ENCODE measurements around the gene CCL18.
"Not testable (repeated sequence)": the region's sequence is repeated elsewhere in the genome, so short reads cannot be mapped to it uniquely, and the experiment has no call there.

CCL18 gene

DNA sequence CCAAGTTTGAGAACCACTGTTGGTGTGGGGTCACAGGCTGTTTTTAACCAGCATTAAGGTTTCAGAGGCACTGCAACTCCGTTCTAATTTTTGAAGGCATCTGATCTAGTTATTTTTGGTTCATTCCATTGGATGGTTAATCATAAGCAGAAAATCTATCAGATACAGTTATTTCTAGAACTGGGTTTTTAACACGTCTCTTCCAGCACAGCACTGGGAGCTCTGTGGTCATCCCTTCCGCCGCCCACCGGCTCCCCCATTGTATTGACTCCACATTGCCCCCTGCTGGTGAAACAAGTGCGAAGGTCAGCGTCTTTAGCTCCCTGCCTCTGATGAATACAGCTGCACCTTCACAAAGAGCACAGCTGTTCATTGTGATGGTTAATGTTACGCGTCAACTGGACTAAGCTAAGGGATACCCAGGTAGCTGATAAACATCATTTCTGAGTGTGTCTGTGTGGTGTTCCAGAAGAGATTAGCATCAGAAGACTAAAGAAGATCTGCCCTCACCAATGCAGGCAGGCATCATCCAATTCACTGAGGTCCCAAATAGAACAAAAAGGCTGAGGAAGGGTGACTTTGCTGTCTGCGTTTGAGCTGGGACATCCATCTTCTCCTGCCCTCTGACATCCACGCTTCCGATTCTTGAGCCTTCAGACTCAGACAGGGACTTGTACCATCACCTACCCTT is 8.5 kb downstream of the CCL18 start:
- no peak for DNase-seq

DNA sequence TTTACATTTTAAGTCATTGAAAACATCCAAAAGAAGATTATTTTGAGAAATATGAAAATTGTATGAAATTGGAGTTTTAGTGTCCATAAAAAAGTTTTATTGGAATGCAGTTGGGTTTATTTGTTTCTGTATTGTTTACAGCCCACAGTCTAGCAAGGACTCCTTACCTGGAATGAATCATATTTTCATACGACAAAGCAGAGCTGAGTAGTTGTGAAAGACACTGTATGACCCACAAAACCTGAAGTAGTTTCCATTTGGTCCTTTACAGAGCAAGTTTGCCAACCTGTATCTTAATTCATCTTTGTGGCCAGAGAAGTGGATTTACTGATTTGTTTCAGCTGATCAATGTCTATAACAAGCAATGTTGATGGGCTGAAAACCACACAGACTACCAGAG is 10.3 kb downstream of the CCL18 start:
- no peak for DNase-seq

DNA sequence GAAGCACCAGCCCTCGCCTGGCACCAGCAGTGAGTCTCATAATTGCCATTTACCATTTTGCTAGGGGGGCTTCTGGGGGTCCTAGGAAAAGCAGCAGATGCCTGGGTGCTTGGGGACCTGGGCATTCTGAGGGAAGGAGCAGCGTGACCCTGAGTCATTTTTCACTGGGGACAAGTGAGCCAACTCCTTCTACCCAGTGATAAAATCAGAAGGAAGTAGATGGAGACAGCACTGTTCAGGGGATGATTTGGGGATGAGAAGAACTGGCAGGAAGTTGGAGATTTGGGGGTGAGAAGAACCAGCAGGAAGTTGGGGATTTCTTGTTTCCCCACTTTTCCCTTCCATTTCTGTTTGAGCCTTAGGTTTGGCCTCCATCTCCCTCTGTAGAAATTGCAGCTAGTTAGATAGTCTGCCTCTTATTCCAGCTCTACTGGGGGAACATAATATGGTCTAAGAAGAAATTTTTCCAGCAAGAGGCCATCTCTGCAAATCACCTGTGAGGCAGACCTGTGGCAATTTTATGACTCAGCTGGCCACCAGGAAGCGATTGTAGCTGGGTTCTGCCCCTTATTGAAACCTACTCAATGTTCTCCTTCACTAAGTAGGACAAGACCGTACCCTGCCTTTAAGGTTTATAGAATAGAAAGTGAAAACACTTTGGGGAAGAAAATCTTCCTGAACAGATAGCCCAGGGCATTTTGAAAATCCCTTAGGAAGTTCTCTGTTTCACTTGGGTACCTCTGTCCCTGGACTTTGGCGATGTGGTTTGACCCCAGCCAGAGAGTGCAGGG is 17.8 kb downstream of the CCL18 start:
- DNase-seq, result not testable (repeated sequence)

DNA sequence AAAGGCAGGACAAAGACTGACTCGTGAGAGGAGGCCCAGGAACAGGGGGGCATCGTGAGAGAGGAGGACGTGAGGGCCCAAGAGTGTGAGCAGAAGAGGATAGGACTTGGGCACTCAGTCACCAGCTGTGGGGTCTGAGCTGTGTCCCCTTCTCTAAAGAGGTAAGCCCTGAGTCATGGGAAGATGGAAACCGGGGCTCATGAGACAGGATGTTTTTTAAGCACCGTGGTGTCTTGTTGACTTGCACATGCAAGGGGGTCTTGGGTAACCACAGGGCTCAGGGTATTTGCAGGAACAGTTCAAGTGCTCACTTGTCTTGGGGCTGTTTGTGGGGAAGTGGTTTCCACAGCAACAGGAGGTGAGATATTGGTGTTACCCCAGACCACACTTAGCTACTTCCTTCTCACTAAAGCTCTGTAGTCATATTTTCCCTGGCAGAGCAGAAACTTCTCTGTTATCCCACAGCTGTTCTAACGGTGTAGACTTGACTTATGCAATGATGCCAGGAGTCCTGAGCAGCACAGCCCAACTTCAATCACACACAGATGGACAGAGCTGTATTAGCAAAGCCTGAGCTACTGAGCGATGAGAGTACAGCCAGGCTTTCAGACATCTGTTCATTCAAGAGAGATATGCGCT is 18.5 kb downstream of the CCL18 start:
- not testable (repeated sequence) for DNase-seq

DNA sequence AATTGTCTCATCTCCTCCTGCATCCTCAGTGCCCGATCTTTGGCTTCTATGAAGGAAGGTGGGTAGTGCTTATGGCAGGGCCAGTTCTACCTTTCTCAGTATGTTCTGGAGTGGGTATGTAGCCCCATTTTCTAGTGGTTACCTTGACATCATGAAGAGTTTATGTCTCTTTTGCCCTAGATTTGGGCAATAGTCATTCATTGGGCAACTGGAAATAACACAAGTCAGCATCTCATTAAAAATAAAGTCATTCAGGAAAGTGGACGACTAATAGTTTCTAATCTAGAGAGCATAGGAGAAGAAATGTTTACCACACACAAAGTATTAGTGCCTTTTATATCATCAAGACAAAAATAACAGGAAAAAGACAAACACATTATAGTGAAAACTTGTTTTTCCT is 19.6 kb downstream of the CCL18 start:
- not testable (repeated sequence) for DNase-seq

DNA sequence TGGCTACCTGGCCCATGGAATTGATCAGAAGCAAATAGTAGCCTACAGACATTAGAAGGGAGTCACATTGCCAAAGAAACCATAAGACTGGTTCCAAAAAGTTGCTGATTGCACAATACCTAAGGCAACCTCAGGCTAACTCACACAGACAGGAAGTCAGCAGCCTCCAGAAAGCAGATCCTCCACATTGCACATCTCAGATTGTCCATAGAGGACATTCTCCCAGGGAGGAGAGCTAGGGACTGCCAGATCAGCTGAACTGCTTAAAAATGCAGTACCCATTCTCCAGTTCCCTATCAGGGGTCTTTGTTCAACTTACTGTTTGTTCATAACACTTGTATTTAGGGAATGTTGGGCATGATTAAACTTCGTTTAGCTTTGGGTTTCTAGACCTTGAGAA is 21.7 kb downstream of the CCL18 start:
- DNase-seq, result no peak

DNA sequence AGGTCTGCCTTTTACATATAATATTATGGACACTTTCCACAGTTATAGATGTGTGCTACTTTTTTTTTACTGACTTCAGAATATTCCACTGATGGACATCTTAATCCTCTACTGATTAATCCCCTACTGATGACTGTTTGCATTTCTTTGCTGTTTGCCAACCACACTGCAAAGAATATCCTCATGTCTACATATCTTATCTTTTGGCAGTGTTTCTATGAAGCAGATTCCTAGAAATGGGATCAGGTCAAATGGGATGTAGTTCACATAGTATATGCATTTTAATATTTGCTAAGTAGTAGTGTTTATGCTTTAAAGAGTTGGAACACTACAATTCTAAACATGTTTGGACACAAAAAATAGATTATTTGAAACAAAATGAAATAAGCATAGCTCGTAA is 22.7 kb downstream of the CCL18 start:
- no peak for DNase-seq

DNA sequence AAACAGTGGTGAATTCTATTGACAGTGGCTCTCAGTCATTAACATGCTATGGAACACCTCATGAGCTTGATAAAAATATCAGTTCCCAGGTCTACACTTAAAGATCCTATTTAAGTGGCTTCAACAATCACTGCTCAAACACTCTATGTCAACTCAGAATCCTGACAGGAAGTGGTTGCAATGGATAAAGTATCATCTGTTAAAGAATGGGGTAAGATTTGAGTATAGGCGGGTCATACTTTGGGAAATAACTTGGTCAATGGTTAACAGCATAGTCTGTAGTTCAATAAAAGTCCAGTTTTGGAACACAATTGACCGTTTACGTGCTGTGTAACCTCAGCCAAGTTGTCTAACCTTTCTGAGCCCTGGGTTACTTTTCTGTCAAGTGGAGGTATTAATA is 23.4 kb downstream of the CCL18 start:
- not testable (repeated sequence) for DNase-seq

DNA sequence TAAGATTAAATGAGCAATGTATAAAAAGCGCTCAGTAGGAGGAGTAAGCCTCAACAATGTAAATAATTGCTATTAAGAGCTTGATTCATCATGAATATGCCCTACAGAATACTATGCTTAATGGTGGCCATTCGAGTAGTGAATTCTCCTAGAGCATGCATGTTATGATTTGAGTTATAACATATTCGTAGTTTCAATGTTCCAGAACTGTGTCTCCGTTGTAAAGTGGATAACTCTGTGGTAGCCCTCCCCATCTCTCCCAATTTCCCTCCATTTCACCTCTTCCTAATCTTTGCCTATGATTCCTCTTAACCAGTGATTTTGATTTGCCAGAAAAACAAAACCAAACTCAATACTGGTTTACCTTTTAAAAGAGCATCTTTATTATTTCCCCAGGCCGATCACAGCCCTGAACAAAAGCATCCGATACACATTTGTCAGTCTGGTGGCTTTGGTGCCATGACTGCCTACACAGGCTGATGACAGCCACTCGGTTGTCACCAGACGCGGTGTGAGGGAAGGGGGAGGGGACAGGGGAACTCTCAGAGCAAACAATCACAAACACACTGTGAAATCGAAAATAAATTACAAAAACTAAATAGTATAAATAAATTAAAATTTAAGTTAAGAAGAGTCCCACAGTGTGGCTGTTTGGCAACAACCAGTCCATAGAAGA is 24.0 kb downstream of the CCL18 start:
- not testable (repeated sequence) for DNase-seq

DNA sequence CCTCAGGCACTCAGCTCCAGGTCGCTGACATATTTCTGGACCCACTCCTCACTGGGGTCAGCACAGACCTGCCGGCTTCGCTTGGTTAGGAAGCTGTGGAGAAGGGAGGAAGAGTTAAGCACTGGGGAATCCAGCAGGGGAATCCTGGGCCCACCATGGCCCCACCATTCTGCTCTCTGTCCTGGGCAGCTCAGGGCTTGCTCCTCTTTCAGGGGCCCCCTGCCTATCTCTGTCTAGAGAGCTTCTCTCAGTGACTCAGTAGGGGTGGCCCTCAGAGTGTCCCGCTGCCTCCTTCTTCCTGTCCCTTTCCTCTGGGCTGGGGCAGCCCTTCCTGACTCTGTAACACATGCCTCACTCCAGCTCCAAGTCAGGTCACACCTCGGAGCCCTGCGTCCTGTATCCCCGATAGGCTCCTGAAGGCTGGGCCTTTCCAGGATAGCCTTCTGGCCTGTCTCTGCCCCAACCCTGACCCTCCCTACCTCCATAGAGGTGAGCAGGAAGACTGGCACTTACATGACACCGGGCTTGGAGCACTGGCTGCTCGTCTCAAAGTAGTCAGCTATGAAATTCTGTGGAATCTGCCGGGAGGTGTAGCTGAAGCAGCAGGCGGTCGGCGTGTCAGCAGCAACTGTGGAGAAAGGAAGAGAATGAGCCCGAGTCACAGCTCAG is 24.7 kb downstream of the CCL18 start:
- DNase-seq, result no peak

DNA sequence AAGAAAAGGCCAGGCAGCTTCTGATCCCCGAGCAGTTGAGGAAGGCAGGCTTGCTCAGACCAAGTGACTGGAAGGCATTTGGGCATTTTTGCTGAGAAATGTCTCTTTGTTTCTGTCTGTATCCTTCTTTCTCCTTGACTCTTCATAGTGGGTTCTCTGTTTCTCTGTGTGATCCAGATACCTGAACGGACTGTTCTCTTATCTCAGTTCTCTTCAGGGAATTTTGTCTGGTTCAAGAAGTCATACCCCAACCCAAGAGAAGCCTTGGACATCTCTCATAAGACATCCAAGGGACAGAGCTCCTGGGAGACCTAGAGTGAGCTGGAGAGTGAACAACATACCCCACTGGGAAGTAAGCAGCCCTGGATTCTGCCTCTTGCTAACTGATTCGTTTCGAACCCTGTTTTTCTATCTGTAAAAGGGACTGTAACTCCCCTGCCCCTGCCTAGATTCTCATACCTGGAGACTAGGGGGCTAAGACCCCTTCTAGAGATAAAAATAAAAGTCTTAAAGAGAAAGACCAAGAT is 25.3 kb downstream of the CCL18 start:
- no peak for DNase-seq

DNA sequence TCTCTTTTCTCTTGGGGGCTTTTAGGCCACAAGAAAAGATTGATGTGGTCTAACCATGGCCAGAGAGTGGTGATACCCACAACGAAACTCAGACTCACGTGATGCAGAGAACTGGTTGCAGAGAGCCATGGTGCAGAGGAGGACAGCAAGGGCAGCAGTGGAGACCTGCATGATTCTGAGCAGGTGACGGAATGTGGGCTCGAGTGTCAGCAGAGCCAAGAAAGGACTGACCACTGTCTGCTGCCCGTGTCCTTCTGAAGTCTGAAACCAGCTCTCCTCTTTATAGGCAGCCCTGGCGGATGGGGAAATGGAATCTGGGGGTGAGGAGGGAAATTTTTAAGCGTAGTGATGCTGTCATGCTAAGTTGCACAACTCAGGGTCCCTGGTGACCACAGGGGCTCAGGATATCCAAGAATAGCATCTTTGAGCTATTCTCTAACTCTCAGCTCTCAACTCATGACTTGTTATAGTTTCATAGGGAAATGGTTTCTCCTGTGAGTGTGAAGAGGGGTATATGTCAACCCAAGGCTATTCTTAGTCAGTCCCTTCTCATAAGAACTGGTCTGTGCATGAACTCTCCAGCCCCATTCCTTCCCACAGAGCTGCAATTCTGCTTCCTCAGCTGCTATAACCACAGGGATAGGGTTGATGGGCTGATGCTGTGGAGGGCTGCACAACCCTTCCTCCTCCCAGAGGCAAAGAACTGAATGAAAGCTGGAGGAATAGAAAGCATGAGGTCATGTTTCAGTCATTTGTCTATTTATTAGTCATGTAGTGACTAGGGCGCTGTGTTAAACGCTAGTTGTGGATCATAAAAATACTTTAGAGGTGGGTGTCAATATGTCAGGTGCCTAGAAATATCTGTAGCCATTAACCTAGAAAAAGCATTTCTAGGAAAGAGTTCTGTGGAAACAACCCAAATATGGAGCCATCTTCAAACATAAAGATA is 26.1 kb downstream of the CCL18 start, which contains the start of gene CCL3:
CCL3 (minus strand) TSS at position 256 of the 949 bp plus-strand sequence; CDS start at position 171, 85 bp downstream.
- no peak for DNase-seq

DNA sequence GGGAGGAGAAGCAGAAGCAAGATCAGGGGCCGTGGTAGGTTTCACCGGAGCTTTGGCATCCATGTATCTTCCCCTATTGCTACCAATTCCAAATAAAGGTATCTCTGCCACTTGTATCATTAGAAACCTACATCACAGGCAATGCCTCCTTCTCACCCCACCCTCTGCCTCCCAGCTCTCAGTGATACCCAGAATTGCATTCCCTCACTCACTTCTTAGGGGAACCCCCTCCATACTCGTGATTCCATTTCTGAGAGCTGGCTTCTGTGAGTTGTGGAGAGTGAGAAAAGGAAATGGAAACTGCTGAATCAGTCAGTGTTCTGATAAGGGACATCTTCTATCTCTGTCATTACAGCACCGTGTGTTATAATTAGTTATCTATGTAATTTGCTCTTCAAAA is 28.2 kb downstream of the CCL18 start:
- DNase-seq, result no peak

DNA sequence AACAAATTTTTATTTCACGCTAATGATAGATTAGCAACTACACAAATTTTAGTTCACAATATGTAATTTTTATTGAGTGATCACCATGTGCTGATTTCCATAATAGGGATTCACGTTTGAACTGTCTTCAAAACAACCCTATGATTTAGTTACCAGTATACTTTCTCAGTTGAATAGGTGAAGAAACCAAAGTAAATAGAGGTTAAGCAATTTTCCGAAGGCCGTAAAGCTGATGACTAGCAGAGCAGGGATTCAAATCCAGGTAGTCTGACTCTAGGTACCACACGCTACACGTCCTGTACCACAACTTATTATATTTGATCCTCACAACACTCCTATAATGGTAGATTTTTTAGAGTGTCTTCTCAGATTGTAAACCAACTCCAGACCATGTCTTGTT is 28.6 kb downstream of the CCL18 start:
- not testable (repeated sequence) for DNase-seq

DNA sequence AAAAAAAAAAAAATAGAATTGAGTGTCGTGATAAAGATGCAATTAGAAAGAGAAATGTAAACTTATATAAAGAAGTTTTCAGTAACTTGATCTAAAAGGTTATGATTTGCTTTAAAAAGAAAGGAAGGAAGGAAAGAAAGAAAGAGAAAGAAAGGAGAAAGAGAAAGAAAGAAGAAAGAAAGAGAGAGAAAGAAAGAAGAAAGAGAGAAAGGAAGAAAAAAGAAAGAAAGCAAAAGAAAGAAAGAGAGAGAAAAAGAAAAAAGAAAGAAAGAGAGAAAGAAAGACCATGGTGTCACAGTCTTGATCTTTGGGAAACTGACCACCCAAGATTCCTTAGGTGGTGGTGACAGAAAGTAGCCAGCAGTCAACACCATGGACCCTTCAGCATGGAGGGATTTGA is 30.2 kb downstream of the CCL18 start:
- no peak for DNase-seq

DNA sequence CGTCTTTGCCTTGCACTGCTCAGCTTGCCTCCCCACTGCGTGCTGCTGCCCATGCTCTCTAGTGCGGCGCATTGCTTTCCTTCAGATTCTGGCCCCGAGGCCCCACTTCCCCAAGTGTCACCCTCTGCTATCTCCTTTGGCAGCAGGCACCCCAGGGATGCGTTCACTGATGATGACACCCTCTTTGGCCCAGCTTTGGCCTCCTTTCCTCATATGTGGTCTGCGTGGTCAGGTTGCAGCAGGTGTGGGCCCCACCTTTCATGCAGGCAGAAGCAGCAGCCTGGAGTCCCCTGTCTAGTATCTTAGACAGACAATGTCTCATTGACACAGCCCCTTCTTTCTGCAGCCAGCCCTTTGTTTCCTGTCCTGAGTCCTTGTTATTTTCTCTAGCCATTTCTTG is 30.7 kb downstream of the CCL18 start:
- no peak for DNase-seq

DNA sequence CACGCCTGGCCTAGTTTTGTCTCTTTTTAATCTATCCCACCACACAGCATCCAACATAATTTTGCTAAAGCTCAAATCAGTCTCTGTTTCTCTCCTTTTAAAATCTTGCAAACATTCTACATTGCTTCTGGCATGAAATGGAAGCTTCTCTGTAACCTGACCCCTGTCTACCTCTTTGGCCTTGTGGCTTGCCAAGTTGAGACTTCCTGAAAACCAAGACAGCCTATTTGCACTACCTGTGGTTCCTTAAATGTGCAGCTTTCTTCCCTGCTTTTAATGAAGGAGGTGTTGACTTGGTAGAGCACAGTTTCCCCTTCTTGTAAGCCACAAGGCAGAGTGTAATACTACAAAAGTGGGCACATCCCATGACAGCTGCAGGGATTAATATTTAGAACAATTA is 31.9 kb downstream of the CCL18 start:
- no peak for DNase-seq

DNA sequence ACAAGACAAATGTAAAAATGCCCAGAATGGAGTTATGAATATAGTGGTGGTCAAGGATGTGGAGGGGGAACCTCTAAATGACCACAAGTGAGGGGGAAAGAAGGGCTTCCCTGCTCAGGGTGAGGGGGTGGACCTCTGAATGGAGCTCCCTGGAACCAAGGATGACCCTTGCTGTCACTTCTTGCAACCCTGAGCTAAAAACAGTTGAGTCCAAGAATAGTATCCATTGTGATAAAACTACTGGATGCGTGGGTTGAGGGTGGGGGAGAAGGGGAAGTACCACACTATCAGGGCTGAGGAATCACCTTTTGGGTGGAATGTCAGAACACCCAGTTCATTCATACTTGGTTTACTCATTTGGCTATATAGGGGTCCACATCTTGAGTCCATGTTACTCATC is 34.9 kb downstream of the CCL18 start:
- not testable (repeated sequence) for DNase-seq

DNA sequence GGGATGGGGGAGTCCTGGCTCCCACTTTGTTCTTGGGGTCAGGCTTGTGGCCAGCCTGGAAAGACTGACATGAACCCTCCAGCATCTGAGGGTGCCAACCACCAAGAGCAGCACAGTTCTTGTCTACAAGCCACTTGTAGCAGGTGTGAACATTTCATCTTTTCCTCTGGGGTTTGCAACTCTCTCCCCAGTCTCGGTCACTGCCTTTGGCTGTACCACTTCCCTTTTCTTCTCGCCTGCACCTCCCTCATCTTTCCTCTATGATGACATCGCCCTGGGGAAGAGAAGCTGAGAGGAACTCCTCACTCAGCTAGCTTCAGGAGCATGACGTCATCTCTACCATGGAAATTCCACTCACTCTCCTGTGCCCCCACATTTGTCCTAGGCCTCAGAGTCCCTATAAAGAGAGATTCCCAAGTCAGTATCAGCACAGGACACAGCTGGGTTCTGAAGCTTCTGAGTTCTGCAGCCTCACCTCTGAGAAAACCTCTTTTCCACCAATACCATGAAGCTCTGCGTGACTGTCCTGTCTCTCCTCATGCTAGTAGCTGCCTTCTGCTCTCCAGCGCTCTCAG is 39.4 kb downstream of the CCL18 start, which contains the start of gene CCL4:
CCL4 (plus strand) TSS at position 427 of the 575 bp plus-strand sequence; CDS start at position 506, 79 bp downstream.
- not testable (repeated sequence) for DNase-seq

DNA sequence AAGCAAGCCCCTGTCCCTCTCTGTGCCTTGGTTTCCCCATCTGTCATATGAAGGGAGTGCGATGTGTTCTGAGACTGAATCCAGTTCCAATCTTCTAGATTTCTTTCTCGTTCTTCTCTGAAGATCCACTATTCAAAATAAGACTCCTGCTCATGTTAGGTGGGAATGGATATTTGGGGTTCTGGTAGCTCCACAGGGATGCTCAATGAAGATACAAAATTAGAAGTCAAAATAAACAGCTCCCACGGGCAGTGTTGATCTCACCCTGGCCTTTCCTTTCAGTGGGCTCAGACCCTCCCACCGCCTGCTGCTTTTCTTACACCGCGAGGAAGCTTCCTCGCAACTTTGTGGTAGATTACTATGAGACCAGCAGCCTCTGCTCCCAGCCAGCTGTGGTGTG is 40.2 kb downstream of the CCL18 start:
- not testable (repeated sequence) for DNase-seq
